HG02938 (cell line): ENCODE measurements around the gene LCN9.

ENCODE experiments used
- ATAC-seq: cut with Tn5 transposase; IDR thresholded peaks from one replicate; pipeline ENCODE4 v1.9.1; 2021; ENCODE audit warnings: mild to moderate bottlenecking, moderate library complexity; ENCODE audit not compliant: unreplicated experiment

Gene LCN9

DNA sequence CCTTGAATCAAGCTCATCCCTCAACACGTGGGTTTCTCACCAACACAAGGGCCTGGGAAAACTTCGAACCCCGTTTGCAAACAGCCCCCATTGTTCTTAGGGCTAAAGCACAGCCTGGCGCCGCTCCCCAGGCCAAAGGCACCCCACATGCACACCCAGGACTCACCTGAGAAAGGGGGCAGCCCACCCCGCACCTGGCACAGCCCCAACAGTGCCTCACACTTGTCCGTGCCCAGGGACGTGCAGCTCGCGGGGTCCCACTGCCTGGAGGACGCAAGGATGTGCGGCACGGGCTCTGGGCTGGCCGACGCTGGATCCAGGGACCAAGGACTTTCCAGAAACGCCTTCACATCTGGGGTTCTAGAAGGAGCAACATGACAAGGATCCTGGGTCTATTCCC, 33.3 kb downstream of the LCN9 start:
- no peak for ATAC-seq

DNA sequence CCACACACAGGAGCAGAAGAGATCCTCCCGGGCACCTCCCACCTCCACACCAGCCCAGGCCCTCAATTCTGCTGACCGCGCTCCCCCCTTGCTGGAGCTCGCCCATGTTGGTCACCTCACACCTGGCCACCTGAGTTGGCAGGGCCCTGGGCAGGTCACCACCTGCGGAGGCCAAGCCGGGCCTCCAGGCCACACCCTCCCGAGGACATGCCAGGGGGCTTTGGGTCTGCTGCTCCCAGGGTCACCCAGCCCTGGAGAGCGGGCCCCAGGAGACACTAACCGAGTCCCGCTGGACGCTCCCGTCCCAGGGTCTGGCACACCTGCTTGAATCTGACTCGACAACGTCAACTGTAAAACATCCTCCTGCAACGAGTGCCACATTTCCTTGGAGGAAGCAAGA, 34.1 kb downstream of the LCN9 start:
- no peak for ATAC-seq

GRCh38 chr9:135698236-135698635, 35.1 kb downstream of the LCN9 start:
- no peak for ATAC-seq

GRCh38 chr9:135698767-135699166, 35.7 kb downstream of the LCN9 start:
- ATAC-seq, result no peak

GRCh38 chr9:135699440-135699839, 36.3 kb downstream of the LCN9 start, which contains the start of gene SOHLH1:
SOHLH1 (minus strand) TSS chr9:135699481; CDS start chr9:135699467, 14 bp downstream.
- no peak for ATAC-seq

- no peak for ATAC-seq
Measured at GRCh38 chr9:135700525-135700924, 37.4 kb downstream of the LCN9 start.

DNA sequence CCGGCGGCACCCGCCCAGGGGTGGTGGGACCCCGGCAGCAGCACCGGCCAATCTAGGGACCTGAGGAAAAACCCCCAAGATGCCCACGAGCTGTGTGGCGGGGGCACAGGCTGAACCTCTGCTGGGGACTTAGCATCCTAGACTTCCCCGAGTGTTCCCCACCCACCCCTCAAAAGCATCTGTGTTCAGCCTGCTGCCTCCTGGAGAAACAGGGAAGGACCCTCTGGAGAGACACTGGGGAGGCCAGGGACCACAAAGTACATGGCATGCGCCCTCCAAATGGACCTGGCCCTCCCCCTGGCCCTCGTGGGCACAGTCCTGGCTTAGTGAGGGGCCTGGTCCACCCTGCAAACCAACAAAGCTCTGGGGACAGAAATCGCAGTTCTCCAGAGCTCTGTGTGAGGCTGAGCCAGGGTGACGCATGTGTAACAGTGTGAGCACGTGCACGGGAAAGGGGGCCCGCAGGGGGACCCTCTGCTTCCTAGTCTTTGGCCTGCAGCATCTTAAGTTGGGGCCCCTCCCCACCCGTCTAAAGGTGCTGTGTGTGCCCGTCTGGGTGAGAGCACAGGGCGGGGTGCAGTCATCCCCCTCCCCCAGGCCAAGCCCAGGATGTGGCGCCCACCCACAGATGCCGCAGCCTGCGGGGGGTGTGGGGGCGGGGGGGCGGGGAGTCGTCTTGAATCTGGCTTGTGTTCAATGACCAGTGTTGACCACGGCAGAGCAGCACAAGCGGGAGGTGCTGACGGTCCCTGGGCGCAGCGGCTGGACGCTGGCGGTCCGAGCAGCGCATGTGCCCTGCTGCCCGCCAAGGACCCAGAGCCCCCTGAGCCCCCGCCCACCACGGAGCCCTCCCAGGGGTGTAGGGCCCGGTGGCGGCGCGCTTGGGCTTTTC, 38.2 kb downstream of the LCN9 start:
- no peak for ATAC-seq

DNA sequence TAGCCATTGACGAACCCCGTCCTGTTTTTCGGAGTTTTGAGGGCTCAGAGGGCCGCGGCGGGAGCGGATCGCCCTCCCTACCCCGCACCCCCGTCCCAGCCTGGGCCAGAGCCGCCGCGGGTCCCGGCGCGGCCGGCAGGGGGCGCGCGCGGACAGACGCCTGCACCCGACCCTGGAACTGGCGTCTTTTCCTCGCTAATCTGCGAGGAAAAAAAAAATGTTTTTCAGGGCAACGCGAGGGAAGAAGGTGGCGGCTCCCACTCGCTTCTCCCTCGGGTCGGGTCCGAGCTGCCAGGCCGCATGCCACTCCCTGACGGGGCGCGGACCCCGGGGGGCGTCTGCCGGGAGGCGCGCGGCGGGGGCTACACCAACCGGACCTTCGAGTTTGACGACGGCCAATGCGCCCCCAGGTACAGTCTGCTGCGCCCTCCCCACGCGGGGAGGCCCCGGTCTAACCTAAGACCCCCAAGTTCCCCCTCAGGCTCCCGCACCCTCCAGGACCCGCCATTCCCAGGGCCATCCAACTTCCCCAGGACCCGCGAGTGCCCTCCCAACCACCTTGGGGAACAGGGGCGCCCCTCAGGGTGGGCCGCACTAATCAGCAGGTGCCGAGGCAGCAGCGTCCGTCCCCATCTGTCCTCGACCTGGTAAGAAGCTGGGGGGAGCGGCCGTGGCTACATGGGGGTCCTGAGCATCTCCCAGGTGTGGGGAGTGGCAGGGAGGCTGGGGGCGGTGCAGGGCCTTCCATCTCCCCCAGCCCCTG, 39.0 kb downstream of the LCN9 start, which contains the start of gene KCNT1:
KCNT1 (plus strand) TSS at position 227 of the 763 bp plus-strand sequence; CDS start at position 301, 74 bp downstream.
- ATAC-seq, result no peak

GRCh38 chr9:135703726-135704125, 40.6 kb downstream of the LCN9 start:
- no peak for ATAC-seq

- no peak for ATAC-seq
Measured at GRCh38 chr9:135704483-135704882, 41.4 kb downstream of the LCN9 start.

GRCh38 chr9:135705376-135705775, 42.3 kb downstream of the LCN9 start:
- no peak for ATAC-seq

DNA sequence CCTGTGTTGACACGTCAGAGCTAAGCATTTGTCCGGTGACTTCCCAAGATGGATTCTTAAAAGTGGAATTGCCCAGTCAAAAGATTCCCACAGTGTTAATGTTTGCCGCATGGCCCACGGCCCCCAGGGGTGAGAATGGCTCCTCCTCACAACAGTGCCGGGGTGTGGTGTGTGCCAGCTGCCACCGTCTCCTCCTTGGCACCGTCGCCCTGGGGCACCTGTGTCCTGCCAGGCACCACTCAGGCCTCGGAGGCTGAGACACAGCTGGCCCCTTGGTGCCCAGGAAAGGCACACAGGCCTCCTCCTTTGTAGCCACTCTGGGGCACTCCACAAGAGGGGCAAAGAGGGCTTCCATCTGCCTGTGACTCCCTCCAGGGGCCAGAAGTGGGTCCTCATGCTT, 43.2 kb downstream of the LCN9 start:
- no peak for ATAC-seq

- ATAC-seq, result no peak
Measured at GRCh38 chr9:135707252-135708138, 44.4 kb downstream of the LCN9 start.

DNA sequence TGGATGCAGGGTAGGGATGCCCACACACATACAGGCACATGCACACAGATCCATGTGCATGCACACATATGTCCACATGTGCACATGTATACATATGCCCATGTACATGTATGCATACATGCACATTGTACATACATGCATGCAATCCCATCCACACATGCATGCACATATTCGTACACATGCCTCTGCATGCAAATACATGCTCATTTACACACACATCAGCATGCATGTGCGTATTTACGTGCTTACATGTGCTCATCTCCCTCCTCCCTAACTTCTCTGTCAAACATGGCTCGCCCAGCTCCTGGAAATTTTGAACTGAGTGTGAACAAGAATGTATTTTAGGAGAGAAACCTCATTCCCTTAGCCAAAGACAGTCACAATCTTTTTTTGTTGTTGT, 45.1 kb downstream of the LCN9 start:
- ATAC-seq, result no peak

DNA sequence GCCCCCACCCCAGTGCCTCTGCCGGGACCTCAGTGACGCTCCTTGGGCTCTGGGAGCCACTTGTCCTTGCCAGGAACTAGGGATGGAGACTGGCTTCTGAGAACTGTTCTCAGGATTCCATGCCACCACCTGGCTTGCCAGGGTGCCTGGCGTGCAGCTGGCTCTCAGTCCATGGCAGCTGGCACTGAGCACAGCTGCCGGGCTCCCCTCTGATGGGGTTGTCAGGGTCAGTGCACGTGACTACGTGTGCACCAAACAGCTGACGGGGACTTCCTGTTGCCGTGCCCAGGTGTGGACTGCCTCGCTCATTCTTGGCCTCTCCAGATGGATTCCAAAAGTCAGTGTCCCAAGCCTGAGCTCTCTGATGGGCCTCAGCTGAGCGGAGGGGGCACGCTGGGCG, 48.3 kb downstream of the LCN9 start:
- ATAC-seq, result no peak

DNA sequence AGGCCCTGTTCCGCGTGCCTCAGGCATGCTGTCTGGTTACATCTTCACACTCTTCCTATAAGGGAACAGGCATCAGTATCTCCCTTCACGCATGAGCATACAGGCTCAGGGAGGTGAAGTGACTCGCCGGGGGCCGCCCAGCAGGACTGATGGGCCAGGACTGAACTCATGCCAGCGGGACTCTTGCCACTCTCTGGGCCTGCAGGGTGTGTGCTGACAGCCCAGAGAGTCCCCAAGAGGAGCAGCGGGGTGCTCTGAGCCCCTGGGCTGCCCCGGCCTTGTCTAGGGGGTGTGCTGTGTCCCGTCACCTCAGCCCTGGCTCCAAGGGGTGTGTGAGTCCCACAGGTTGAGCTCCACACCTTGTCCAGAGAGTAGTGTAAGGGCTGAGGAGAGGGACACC, 48.8 kb downstream of the LCN9 start:
- no peak for ATAC-seq

DNA sequence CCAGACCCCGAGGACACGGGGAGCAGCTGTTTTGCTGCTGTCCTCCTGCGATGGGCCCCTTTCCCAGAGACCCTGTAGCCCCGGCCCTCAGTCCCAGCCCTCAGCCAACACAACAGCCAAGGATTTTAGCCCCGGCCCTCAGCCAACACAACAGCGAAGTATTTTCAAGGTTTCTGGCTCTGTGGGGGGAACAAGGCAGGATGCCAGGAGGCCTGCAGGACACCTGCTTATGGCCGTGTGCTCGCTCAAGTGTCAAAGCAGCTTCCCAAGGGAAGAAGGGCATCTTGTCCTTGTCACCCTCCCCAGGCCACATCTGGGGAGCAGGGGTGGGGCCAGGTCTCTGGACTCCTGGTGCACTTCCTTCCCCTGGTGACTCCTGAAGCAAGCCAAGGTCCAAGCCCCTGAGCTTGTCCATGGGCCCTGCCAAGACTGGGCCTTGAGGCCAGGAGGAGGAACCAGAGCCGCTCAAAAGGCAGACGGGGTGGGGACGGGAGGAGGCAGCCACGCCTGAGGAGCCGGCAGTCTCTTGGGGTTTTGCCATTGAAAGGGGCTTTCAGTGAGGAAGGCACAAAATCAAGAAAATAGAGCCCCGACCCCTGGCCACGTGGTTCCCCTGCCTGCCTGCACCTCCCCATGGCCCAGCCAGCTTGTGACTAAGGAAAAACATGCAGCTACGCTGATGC, 49.6 kb downstream of the LCN9 start:
- no peak for ATAC-seq

DNA sequence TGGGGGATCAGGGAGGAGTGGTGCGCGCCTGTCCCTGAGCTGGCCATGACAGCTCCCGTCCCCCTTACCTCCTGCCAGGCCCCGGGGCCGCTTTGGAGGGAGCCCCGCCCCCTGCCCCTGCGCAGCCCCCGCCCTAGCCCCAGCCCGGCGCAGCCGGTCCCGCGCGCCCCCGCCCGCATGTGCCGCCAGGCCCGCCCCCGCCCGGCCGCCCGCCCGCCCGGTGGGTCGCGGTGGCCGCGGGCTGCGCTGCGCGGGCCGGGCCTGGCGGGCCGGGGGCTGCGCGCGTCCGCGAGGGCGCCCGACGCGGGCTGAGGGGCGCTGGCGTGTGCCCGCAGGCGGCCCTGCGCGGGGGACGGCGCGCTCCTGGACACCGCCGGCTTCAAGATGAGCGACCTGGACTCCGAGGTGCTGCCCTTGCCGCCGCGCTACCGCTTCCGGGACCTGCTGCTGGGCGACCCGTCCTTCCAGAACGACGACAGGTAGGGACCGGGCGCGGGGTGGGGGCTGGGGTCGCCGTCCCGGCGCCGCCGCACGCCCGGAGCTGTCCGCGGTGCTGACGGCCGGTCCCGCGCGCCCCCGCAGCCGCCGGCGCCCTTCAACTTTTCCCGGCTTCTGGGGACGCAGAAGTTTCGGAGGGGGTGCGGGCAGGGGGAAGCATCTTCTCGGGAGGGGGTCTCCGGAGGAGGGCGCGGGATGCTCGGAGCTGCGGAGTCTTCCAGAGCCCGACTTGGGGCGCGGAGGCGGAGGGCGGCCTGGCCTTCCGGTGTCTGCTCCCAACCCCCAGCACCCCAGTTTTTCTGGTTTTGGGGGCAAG, 51.3 kb downstream of the LCN9 start:
- ATAC-seq, result no peak

GRCh38 chr9:135715056-135715595, 52.0 kb downstream of the LCN9 start:
- no peak for ATAC-seq
